Measurements from ENCODE around the gene USP31. TPM values are rescaled to one million over a fixed set of nuclear protein-coding genes. Genes with fewer than 3 reads are reported as not detected.

USP31 gene
- total and polyA plus RNA-seq, 8 donors, result 1.7 to 18.5 (median 5.8) TPM

- no peaks in the 10 kb centered on the region for H3K9me3 ChIP-seq
- H3K27ac ChIP-seq, result no peak overlapping the region
- intact Hi-C loops (cut with DNase I; ENCODE audit: low total_unique reads), result no loop called here
- peaks cover 0 to 41% (median 6%) of the 10 kb centered on the region in 3 donors for H3K27me3 ChIP-seq
- no peaks in the 10 kb centered on the region for H3K36me3 ChIP-seq
- no peak for TF ChIP-seq POLR2A (IDR thresholded peaks at IDR 0.05)
- DNase-seq, result no peak
- H3K4me1 ChIP-seq, result no peaks in the 10 kb centered on the region
- H3K4me3 ChIP-seq, result no peak overlapping the region
- WGBS, 5 donors, result 83 to 95% (median 87%) methylated on average over 3 of the region's 3 CpGs
Measured at GRCh38 chr16:23020084-23020483, 129.2 kb downstream of the USP31 start.

- H3K9me3 ChIP-seq, result no peaks in the 10 kb centered on the region
- no peak overlapping the region for H3K27ac ChIP-seq
- H3K27me3 ChIP-seq, result peaks cover 0 to 28% (median 0%) of the 10 kb centered on the region in 3 donors
- WGBS, 5 donors, result 68 to 86% (median 73%) methylated on average over 1 of the region's 1 CpG
- no peak overlapping the region for H3K4me3 ChIP-seq
- H3K36me3 ChIP-seq, result no peaks in the 10 kb centered on the region
- peak in 1 of 2 donors; percentile 9 for DNase-seq
- H3K4me1 ChIP-seq, result no peaks in the 10 kb centered on the region
- intact Hi-C loops (cut with DNase I; ENCODE audit: low total_unique reads), result no loop called here
- TF ChIP-seq POLR2A (IDR thresholded peaks at IDR 0.05) (no peak), POLR2AphosphoS5 (IDR thresholded peaks at IDR 0.05) (no peak), CTCF (IDR thresholded peaks at IDR 0.05) (no peak), EP300 (IDR thresholded peaks at IDR 0.05) (no peak)
Measured at GRCh38 chr16:23016368-23016767, 132.9 kb downstream of the USP31 start.

GRCh38 chr16:23015580-23015979 is 133.7 kb downstream of the USP31 start:
- Histone ChIP-seq H3K4me3 (no peak overlapping the region), H3K9me3 (no peaks in the 10 kb centered on the region), H3K27ac (no peak overlapping the region), H3K4me1 (no peaks in the 10 kb centered on the region), H3K27me3 (peaks cover 0 to 25% (median 0%) of the 10 kb centered on the region in 3 donors), H3K36me3 (no peaks in the 10 kb centered on the region)
- WGBS, 5 donors, result 62 to 70% (median 65%) methylated on average over 2 of the region's 2 CpGs
- TF ChIP-seq POLR2AphosphoS5 (IDR thresholded peaks at IDR 0.05) (no peak), CTCF (IDR thresholded peaks at IDR 0.05) (no peak), POLR2A (IDR thresholded peaks at IDR 0.05) (no peak), EP300 (IDR thresholded peaks at IDR 0.05) (no peak)
- intact Hi-C loops (cut with DNase I; ENCODE audit: low total_unique reads), result no loop called here
- DNase-seq, result no peak

- DNase-seq, result no peak
- TF ChIP-seq EP300 (IDR thresholded peaks at IDR 0.05) (no peak), CTCF (IDR thresholded peaks at IDR 0.05) (no peak)
- Histone ChIP-seq H3K27me3 (peaks cover 0 to 20% (median 0%) of the 10 kb centered on the region in 3 donors), H3K9me3 (no peaks in the 10 kb centered on the region), H3K27ac (no peak overlapping the region), H3K36me3 (no peaks in the 10 kb centered on the region), H3K4me3 (no peak overlapping the region), H3K4me1 (no peaks in the 10 kb centered on the region)
- intact Hi-C loops (cut with DNase I; ENCODE audit: low total_unique reads), result no loop called here
- 47 to 77% (median 62%) methylated on average over 2 of the region's 2 CpGs for WGBS, 5 donors
Measured at GRCh38 chr16:23014592-23014991, 134.7 kb downstream of the USP31 start.

Other genes with a start within 250 kb of the USP31 start
- 10 to 100 TPM in 3 of 5 donors, 1 to 10 TPM in 2; 3.2 to 20.4 (median 11.3) TPM for gene SCNN1G, start 33.3 kb upstream of the USP31 start, total RNA-seq
- gene SCNN1G, start 33.3 kb upstream of the USP31 start, polyA plus RNA-seq, result 1 to 10 TPM; 3.0 to 8.4 (median 3.9) TPM
- gene SCNN1B, start 152.8 kb upstream of the USP31 start, total RNA-seq, result 10 to 100 TPM; 13.4 to 97.3 (median 26.8) TPM
- 10 to 100 TPM in 2 of 3 donors, 1 to 10 TPM in 1; 4.1 to 21.3 (median 15.4) TPM for gene SCNN1B, start 152.8 kb upstream of the USP31 start, polyA plus RNA-seq